C4-2B (cell line): ENCODE results near the gene SORCS2.

Experiments
- ZFX ChIP-seq: fragments of 450-650 bp; IDR thresholded peaks from 2 replicates; pipeline ENCODE4 v1.6.1; 2017
- TF ChIP-seq, protein P1 (sequence below): fragments of 450-650 bp; conservative IDR thresholded peaks from 2 replicates; pipeline ENCODE4 v1.5.1; 2017; ENCODE audit warnings: mild to moderate bottlenecking

GRCh38 chr4:7248857-7249256 lies 56.5 kb downstream of the SORCS2 start:
- TF ChIP-seq, protein P1, sequence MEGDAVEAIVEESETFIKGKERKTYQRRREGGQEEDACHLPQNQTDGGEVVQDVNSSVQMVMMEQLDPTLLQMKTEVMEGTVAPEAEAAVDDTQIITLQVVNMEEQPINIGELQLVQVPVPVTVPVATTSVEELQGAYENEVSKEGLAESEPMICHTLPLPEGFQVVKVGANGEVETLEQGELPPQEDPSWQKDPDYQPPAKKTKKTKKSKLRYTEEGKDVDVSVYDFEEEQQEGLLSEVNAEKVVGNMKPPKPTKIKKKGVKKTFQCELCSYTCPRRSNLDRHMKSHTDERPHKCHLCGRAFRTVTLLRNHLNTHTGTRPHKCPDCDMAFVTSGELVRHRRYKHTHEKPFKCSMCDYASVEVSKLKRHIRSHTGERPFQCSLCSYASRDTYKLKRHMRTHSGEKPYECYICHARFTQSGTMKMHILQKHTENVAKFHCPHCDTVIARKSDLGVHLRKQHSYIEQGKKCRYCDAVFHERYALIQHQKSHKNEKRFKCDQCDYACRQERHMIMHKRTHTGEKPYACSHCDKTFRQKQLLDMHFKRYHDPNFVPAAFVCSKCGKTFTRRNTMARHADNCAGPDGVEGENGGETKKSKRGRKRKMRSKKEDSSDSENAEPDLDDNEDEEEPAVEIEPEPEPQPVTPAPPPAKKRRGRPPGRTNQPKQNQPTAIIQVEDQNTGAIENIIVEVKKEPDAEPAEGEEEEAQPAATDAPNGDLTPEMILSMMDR: no peak
- no peak for TF ChIP-seq ZFX
